ENCODE data around the gene ABCC1.

The ABCC1 gene

GRCh38 chr16:15993946-15994665, 44.7 kb downstream of the ABCC1 start:
- no peak for DNase-seq

DNA sequence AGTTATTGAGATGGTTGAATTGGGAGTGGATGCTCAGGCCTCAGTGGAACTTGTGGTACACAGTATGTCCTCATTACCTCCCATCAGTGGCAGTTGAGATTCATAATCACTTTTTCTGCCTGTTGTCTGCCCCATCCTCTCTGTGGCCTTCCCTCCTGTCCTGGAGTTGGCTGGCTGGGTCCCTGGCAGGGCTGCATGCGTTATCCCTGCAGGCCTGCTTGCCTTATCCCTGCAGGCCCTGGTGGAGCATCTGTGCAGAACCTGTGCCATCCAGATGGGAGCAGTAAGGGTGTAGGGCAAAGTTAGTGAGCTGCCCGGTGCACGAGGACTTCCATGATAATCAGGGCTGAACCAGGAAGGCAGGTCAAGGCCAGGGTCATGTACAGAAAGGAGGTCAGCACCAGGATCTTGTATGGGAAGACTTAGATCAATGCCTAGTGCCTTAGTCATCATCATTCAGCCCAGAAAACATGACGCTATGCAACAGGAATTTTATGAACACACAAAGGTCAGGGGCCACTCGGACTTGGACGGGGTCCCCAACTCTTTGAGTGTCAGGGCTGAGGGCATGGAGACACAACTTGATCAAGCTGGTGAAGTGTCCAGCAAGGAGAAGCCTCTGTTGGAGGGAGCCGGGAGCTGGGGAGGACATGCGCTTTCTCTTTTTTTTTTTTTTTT, 47.2 kb downstream of the ABCC1 start:
- no peak for DNase-seq

- DNase-seq, result no peak
Observed at GRCh38 chr16:16000685-16001084, 51.3 kb downstream of the ABCC1 start.

GRCh38 chr16:16001596-16002255, 52.3 kb downstream of the ABCC1 start:
- peak; percentile 78 for DNase-seq

- DNase-seq, result no peak
Observed at GRCh38 chr16:16003719-16004313, 54.4 kb downstream of the ABCC1 start.

- no peak for DNase-seq
Observed at GRCh38 chr16:16004314-16004749, 54.9 kb downstream of the ABCC1 start.

GRCh38 chr16:16005721-16006120, 56.3 kb downstream of the ABCC1 start:
- DNase-seq, result no peak

- DNase-seq, result no peak
Observed at GRCh38 chr16:16006650-16007049, 57.2 kb downstream of the ABCC1 start.

DNA sequence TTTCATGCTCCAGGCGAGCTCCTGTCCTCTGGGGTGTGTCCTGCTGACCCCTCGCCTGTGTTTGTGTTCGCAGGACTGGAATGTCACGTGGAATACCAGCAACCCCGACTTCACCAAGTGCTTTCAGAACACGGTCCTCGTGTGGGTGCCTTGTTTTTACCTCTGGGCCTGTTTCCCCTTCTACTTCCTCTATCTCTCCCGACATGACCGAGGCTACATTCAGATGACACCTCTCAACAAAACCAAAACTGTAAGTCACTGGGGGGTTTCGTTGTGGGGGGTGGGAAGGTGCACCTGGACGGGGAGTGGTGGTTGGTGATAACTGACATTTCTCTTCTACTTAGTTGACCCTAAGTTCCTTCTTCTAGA, 58.3 kb downstream of the ABCC1 start:
- peak; percentile 59 for DNase-seq

DNA sequence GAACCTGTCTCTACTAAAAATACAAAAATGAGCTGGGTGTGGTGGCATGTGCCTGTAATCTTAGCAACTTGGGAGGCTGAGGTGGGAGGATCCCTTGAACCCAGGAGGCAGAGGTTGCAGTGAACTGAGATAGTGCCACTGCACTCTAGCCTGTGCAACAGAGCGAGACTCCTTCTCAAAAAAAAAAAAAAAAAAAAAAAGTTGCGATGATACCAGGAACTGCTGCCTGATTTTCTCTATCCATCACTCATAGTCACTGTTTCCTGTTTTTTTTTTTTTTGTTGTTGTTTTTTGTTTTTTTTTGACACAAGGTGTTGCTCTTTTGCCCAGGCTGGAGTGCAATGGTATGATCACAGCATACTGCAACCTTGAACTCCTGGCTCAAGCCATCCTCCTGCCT, 59.2 kb downstream of the ABCC1 start:
- DNase-seq, result no peak

DNA sequence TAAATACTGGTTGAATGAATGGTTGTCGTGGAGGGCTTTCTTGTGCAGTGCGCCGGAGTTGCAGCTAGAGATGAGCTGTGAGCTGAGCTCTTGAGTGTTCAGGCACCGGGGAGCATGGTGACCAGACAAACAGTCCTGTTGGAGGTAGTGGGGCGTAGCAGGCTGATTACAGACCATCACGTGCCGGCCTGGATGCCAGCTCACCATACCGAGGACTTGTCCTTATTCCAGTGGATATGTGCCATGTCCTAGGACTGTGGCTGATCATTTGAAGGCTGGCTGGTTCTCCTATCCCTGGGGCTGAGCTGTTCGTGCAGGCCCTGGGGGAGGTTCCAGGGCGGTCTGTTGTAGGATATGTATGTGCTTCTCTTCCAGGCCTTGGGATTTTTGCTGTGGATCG, 60.0 kb downstream of the ABCC1 start:
- no peak for DNase-seq

GRCh38 chr16:16010194-16010593, 60.8 kb downstream of the ABCC1 start:
- DNase-seq, result no peak

DNA sequence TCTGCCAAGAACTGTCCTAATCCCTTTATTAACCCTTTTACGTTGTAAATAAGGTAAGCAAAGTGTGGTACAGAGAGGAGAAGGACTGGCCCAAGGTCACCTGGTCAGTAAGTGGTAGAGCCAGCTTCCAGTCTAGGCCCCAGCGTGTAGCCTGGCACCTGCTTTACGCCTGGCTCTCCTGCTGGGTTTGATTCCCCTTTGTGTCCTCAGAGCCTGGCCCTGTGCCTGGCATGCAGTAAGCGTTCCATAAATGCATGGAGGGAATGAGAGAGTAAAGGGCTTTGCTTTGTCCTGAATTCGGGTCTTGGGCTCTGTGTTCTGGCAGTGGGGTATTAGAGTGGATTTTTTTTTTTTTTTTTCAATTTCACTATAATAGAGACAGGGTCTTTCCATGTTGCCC, 62.7 kb downstream of the ABCC1 start:
- DNase-seq, result no peak

DNA sequence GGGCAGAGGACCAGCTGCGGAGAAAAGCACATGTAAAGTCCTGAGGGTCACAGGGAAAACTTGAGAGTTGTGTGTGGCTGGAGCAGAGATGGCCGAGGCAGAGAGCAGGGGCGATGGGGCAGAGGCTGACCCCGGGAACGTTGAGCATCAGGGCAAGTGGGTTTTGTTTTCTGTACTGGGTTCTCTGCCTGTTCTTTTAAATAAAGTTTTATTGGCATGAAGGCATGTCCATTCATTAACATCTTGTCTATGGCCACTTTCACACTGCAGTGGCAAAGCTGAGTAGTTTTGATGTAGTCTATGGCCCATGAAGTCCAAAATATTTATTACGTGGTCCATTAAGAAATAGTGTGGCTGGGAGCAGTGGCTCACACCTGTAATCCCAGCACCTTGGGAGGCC, 64.4 kb downstream of the ABCC1 start:
- DNase-seq, result no peak

DNA sequence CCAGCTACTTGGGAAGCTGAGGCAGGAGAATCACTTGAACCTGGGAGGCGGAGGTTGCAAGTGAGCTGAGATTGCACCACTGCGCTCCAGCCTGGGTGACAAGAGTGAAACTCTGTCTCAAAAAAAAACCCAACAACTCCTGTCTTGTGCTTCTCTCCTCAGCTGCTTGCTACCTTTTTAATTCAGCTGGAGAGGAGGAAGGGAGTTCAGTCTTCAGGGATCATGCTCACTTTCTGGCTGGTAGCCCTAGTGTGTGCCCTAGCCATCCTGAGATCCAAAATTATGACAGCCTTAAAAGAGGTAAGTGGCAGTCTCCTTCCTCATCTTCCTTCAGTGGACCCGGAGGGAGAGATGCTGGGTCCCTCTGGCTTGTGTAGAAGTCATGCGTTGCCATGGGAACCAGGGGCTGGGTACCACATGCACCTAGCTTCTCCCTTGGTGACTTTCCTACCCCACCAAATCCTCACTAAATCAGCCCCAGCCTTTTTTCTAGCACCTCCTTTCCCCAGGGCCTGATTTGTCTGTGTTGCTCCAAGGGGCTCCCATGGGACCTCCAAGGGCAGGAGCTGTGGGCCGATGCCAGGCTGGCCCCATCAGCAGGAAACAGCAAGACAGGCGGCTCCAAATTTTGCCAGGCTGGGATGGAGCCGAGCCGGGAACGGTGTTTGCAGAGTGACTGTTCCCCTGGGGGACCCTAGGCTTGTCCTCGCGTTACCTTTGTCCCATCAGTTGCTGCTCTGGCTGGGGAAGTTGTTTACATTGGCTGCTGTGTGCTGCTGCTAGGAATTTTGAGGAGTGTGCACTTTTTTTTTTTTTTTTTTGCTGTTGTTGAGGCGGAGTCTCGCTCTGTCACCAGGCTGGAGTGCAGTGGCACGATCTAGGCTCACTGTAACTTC, 65.2 kb downstream of the ABCC1 start:
- DNase-seq, result no peak

GRCh38 chr16:16015849-16016248, 66.4 kb downstream of the ABCC1 start:
- DNase-seq, result no peak

DNA sequence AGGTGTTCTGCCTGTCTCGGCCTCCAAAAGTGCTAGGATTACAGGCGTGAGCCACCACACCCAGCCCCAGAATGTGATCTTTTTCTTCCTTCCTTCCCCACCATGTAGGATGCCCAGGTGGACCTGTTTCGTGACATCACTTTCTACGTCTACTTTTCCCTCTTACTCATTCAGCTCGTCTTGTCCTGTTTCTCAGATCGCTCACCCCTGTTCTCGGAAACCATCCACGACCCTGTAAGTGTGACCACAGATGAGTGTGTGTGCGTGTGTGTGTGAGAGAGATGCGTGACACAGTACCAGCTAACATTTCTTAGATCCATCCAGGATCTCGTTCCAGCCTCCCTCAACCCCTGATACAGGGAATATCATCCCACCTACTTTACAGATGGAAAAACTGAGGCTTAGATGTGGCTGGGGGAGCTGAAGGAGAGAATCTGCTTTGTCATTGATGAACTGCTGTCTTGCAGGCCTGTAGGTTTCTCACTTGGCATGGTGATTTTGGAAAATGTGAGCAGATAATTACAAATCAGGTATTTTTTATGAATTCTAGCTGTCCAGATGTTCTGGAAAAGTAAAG, 67.1 kb downstream of the ABCC1 start:
- DNase-seq, result no peak

DNA sequence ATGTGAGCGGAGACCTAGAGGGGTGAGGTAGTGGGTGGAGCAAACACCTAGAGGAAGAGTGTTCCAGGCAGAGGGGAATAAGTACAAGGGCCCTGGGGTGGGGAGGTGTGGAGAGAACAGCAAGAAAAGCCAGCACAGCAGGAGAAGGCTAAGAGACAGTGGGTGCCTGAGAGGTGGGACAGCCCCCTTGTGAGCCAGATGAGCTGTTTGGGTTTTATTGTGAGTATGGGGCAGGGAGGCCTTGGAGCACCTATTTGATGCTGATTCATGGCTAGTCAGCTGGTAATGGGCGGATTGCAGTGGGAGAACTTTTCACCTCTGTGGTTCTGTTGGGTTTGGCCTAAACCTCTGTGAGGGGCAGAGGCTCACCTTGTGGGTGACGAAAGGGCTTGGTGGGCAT, 68.4 kb downstream of the ABCC1 start:
- no peak for DNase-seq

- no peak for DNase-seq
Observed at GRCh38 chr16:16018705-16019104, 69.3 kb downstream of the ABCC1 start.

DNA sequence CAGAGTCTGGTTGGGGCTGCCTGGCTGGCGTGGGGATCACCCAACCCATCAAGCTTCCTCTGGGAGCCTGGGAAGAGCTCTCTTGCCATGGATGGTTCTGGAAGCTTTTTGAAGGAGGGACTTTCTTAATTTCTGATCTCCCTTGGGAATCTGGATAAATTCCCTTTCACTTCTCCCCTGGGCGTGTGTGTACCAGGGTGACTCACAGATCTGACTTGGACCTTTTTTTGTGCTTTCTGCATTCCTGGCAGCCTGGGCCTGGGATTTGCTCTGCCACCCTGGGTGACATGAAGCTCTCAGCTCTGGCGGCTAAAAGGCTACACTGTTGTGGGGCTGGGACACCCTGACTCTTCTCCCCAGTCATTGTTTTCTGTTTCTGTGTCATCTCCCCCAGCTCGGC, 70.1 kb downstream of the ABCC1 start:
- DNase-seq, result no peak

- DNase-seq, result no peak
Observed at GRCh38 chr16:16020291-16020690, 70.9 kb downstream of the ABCC1 start.

- peak; percentile 91 for DNase-seq
Observed at GRCh38 chr16:16021020-16021419, 71.6 kb downstream of the ABCC1 start.

DNA sequence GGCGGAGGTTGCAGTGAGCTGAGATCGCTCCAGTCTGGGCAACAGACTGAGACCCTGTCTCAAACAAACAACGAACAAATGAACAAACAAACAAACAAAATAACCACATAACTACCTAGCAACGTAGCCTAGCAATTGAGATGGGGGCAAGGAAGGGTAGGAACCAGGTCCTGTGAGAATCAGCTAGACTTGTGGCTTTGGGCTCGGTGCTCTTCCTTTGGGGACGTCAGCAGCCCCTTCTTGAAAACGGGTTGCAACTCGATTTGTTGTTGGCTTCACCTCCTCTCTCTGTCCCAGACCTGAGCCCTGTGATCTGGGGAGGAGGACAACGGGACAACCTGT, 72.2 kb downstream of the ABCC1 start:
- no peak for DNase-seq
